HUES64 (cell line): Measurements from ENCODE around the gene MALAT1.

Experiments
- H3K27ac ChIP-seq: 2 replicates; pipeline ENCODE4 v1.7.0; 2013; ENCODE audit warnings: low read depth, low read length, inconsistent platforms
- H3K27me3 ChIP-seq: 2 replicates; pipeline ENCODE4 v1.6.1; 2013; ENCODE audit warnings: mild to moderate bottlenecking, low read length; ENCODE audit not compliant: insufficient read depth
- H3K36me3 ChIP-seq: 2 replicates; pipeline ENCODE4 v1.6.1; 2013; ENCODE audit warnings: mild to moderate bottlenecking, low read length; ENCODE audit not compliant: insufficient read depth
- H3K4me1 ChIP-seq: 2 replicates; pipeline ENCODE4 v1.6.1; 2013; ENCODE audit warnings: mild to moderate bottlenecking, low read length, moderate library complexity; ENCODE audit not compliant: insufficient read depth
- H3K4me3 ChIP-seq: 2 replicates; pipeline ENCODE4 v1.5.1; 2013; ENCODE audit warnings: mild to moderate bottlenecking, low read length, moderate library complexity
- H3K9ac ChIP-seq: 2 replicates; pipeline ENCODE4 v1.6.1; 2013; ENCODE audit warnings: mild to moderate bottlenecking, low read depth, low read length
- H3K9me3 ChIP-seq: 2 replicates; pipeline ENCODE4 v1.6.1; 2013; ENCODE audit warnings: low read depth, low read length; ENCODE audit not compliant: insufficient read depth
- WGBS: fragments of 150-250, 120-280 bp; methylation state at CpG from one replicate; pipeline ENCODE4 v1.1.7; 2013; ENCODE audit warnings: missing lambda C conversion rate; 5-methylcytosine and 5-hydroxymethylcytosine counted together

MALAT1 gene

DNA sequence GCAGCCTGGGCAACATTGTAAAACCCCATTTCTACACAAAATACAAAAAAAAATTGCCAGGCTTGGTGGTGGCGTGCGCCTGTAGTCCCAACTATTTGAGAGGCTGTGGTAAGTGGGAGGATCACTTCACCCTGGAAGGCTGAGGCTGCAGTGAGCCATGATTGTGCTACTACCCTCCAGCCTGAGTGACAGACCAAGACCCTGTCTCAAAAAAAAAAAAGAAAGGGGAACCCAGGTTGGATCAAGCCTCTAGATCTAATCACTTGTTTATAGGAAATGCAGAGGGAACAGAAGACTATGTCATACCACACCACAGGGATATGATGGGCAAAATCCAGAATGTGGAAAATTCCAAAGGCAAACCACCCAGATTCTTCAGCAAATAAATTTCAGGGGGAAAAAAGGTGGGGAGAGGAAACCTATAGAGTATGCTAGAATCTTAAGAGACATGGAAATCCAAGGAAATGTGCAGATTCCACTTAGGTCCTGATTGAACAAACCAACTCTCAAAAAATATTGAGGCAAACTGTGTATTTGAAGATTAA, 16.5 kb upstream of the MALAT1 start:
- Histone ChIP-seq H3K9me3 (no peaks in the 10 kb centered on the region), H3K27me3 (no peaks in the 10 kb centered on the region), H3K27ac (no peak overlapping the region), H3K4me3 (no peak overlapping the region), H3K9ac (no peak overlapping the region), H3K4me1 (peaks cover 43% of the 10 kb centered on the region), H3K36me3 (no peaks in the 10 kb centered on the region)
- WGBS = 100% methylated on average over 2 of the region's 2 CpGs

DNA sequence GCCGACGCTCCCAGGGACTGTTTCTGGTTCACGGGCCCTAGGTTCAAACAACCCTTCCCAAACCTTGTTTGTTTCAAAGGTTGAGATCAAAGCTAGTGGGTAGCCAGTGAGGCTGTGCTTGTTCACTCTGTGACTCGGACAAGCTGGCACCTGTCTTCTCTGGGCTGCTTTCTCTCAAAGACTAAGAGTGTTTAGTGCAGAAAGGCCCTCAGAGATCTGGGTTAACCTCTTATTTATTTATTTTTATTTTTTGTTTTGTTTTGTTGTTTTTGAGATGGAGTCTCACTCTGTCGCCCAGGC, 13.0 kb upstream of the MALAT1 start:
- 60% methylated on average over 5 of the region's 5 CpGs for WGBS
- Histone ChIP-seq H3K27me3 (no peaks in the 10 kb centered on the region), H3K4me3 (peak overlapping the region; percentile 7; the same call in 1 of the 2 replicates), H3K4me1 (peaks cover 47% of the 10 kb centered on the region), H3K27ac (peak overlapping the region; percentile 71; the same call in 1 of the 2 replicates), H3K9ac (no peak overlapping the region; the same call in 1 of the 2 replicates), H3K9me3 (no peaks in the 10 kb centered on the region), H3K36me3 (no peaks in the 10 kb centered on the region)

DNA sequence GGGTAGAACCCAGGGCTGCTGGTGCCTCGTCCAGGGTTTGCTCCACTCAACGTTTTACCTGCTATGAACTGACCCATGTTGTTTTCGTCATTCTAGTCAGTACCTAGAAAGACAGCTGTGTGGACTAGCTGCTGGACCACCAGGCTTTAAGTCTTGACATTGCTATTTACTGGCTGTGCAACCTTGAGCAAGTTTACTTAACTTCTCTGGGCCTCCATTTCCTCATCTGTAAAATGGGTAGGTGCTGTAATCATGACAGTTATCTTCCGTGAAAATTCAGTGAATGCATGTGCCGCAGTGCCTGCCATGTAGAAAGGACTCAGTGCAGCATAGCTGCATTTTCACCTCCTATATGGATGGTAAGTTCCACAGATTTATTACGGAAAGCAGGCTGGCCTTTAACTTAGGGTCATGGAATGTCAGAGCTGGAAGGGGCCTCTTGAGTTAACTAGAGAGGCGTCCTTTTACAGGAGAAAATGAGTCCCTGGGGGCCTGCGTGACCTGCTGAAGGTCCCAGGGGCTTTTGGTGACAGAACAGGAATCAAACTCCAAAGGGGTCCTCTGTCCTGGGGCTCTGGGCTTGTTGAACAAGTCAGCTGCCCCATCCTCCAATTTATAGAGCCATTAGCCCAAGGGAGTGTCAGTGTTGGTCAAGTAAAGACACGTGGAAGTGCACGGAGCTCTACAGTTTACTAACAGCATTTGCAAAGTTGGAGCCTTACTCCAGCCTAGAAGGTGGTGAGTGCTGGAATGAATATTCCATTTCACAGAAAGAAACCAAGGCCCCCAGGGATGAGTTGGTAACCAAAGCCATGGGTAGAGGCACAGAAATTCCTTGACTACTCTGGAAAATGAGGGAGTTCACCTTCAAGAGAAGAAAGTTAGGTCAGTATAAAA, 12.0 kb upstream of the MALAT1 start:
- no peaks in the 10 kb centered on the region for H3K27me3 ChIP-seq
- H3K27ac ChIP-seq = peak overlapping the region; percentile 85
- H3K4me1 ChIP-seq = peaks cover 56% of the 10 kb centered on the region
- H3K9ac ChIP-seq = peak overlapping the region; percentile 2; the same call in 1 of the 2 replicates
- no peaks in the 10 kb centered on the region for H3K9me3 ChIP-seq
- no peaks in the 10 kb centered on the region for H3K36me3 ChIP-seq
- no peak overlapping the region; the same call in 1 of the 2 replicates for H3K4me3 ChIP-seq
- 87% methylated on average over 10 of the region's 10 CpGs for WGBS

DNA sequence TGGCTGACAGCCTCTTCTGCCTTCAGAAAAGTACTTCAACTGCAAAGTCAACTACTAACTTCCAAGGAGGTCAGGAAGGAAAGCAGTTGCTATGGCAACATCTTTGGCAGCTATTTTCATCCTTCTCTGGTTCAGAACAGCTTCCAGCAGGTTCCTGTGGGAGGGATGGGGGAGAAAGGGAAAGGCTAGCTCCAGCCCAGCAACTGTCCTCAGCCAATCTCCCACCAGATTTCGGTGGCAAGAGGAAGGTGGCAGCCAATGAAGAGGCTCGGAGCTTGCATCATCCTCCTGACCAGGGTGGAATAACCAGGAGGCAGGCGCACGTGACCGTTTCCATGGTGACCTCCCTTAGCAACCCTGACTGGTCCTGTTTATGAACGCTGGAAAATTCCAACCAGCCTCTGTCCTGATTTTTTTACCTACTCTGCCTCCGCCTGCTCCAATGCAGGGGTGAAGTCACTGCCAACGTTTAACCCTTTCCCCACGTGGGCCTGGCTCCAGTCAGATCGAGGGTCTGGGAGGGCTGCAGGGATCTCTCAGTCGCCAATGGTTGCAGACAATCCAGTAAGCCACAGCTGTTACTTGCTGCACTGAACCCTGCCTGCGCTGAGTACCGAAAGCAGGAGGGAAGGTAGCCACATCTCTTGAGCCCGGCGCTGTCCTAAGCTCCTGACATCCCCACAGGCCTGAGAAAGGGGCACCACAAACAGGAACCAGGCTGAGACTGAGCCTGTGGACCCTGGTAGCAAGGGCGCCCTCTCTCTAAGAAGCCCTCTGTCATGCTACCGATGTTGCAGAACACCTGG, 11.2 kb upstream of the MALAT1 start:
- 5% methylated on average over 17 of the region's 17 CpGs for WGBS

DNA sequence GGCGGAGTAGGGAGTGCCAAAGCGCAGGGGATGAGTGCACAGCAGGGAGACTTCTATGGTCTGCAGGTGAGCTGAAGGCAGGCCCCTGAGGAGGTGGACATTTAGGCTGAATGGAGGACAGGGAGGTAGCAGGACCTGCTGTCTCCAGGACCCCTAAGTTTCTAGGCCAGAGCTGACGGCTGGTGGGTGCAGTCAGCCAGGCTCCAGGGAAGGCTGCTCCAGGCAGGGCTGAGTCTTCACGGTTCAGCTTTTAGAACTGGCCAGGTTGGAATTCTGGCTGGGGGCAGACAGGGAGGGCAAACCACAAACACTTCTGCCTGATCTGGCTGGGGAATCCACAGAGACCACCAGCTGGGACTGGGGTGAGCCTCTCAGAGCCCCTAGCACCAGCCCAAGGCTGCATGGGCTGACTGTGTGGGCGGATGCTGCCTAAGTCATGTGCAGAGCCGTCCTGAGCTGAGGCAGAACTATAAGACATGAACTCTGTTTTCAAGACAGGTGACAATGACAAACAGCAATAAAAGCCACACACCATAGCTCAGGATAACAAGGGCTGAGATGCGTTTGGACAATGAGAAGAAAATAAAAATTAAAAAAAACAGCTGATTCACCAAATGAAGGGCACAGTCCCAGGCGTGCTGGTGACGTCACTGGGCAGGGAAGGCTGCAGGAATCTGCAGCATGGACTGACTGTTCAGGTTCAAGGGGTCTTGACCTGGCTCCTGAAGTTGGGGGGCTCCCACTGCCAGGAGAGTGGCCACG, 10.4 kb upstream of the MALAT1 start:
- Histone ChIP-seq H3K4me1 (peaks cover 72% of the 10 kb centered on the region), H3K27me3 (no peaks in the 10 kb centered on the region), H3K9me3 (no peaks in the 10 kb centered on the region), H3K9ac (peak overlapping the region; percentile 63), H3K27ac (peak overlapping the region; percentile 92), H3K4me3 (peak overlapping the region; percentile 35), H3K36me3 (no peaks in the 10 kb centered on the region)
- 58% methylated on average over 10 of the region's 10 CpGs for WGBS

More for the DNA sequence above, 11.2 kb upstream of the MALAT1 start:
- Histone ChIP-seq H3K36me3 (no peaks in the 10 kb centered on the region), H3K9me3 (no peaks in the 10 kb centered on the region), H3K4me1 (peaks cover 64% of the 10 kb centered on the region), H3K4me3 (peak overlapping the region; percentile 35), H3K9ac (peak overlapping the region; percentile 63), H3K27ac (peak overlapping the region; percentile 92), H3K27me3 (no peaks in the 10 kb centered on the region)

DNA sequence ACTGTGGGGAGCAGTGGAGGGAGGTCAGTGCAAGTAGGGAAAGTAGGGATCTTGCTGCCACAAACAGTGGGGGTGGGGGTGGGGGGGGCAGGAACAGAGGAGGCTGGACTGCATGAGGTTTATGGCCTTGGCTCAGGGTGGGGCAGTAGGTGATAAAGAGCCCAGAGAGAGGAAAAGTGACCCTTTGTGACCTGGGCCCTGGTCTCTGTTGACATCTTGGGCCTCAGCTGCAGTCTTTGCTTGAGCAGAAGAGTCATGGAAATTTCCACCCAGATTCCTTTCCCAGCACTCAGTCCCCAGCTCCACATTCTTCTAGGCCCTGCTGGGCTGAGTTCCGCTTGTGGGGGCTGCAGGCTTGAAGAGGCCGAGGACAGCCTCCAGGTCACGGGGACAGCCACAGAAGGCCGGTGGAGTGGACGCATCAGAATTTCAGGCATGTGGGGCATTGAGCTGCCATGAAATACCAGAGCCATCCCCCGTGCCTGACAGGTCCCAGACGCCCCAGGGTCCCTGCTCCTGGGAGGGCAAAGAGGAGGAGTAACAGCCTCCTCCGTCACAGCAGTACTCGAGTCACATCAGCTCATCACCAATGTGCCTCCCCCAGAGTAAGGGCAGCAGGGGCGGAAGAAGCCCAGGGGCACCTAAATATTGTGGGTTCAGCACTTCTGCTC, 9.7 kb upstream of the MALAT1 start:
- no peaks in the 10 kb centered on the region for H3K27me3 ChIP-seq
- peak overlapping the region; percentile 19; the same call in 1 of the 2 replicates for H3K9ac ChIP-seq
- H3K4me1 ChIP-seq = peaks cover 76% of the 10 kb centered on the region
- WGBS = 41% methylated on average over 10 of the region's 10 CpGs
- H3K4me3 ChIP-seq = no peak overlapping the region
- H3K9me3 ChIP-seq = no peaks in the 10 kb centered on the region
- no peaks in the 10 kb centered on the region for H3K36me3 ChIP-seq
- peak overlapping the region; percentile 92 for H3K27ac ChIP-seq

DNA sequence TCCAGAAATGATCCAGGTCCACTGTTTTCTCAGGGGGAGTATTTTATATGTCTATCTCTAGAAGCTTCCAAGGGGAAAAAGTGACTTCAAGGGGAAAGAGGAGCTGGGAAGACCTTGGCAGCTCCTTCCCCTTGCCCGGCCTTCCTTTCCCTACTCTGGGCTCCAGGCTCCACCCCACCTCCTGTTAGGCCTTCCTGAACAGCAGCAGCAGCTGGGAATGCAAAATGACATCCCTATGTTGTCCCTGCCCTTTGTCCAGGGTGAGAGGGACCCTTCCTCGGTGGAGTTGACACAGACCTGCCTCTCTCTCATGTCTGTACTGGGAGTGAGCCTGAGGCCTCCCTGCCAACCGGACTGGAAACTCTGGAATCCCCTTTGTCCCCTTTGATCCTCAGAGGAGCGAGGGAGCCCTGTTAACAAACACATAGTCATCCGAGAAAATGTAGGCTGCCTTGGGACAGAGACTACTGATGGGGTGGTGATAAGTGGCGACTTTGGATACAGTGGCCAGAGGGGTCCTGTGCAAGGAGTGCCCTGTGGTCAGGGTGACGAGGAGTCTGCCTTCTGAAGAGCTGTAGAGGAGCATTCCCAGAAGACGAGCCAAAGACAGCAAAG, 9.0 kb upstream of the MALAT1 start:
- peak overlapping the region; percentile 19; the same call in 1 of the 2 replicates for H3K9ac ChIP-seq
- peaks cover 77% of the 10 kb centered on the region for H3K4me1 ChIP-seq
- 65% methylated on average over 8 of the region's 8 CpGs for WGBS
- no peak overlapping the region for H3K4me3 ChIP-seq
- no peaks in the 10 kb centered on the region for H3K27me3 ChIP-seq
- peak overlapping the region; percentile 92 for H3K27ac ChIP-seq
- no peaks in the 10 kb centered on the region for H3K9me3 ChIP-seq
- H3K36me3 ChIP-seq = no peaks in the 10 kb centered on the region

DNA sequence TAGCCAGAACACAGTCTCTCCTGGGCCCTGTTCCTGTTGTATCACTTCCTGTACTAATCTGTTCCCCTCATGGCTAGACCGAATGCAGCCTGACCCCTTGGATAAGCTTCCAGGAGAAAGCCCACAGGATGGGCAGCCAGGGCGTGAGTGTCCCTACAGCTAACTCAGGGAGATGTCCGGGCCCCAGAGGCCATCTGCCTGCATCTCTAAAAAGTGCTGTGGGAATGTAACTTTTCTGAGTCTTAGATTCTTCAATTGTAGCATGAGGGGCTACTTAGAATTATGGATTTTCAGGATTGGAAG, 7.7 kb upstream of the MALAT1 start:
- no peak overlapping the region for H3K9ac ChIP-seq
- WGBS = 94% methylated on average over 3 of the region's 3 CpGs
- H3K36me3 ChIP-seq = no peaks in the 10 kb centered on the region
- no peaks in the 10 kb centered on the region for H3K27me3 ChIP-seq
- H3K4me3 ChIP-seq = no peak overlapping the region
- H3K27ac ChIP-seq = 0 out of 2 replicates have a peak overlapping the region, but pooled peaks have one; percentile 29
- no peaks in the 10 kb centered on the region for H3K9me3 ChIP-seq
- H3K4me1 ChIP-seq = peaks cover 70% of the 10 kb centered on the region

DNA sequence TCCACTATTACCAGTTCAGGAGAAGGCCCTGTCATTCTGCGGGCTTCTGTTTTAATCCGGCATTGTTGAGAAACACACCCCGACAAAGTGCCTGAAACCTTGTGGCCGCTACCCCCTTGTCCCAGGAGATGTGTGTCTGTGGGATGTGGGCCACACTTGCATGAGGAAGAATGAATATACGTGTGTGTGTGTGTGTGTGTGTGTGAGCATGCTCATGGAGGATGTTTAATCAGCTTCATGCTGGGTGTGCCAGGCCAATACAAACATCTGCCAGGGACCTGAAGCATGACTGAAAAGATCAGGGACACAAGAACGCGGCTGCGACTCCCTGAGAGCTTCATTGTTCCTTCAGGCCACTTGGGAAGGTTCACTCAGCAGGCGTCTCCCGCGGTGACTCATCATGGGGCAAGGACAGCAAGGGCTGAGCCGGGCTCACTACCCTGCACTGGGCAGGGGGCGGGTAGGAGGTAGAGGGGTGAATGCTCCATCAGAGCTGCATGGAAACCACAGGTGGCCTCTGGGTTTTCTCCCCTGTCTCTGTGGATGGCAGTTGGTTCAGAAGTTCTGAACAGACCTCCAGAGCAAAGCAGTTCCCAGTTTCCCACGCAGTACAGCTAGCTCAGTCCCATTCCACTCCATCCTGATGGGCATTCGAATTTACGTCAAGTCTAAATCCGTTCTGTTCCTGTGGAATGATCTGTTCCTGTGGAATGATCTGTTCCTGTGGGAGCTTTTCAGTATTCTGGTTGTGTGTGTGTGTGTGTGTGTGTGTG, 7.0 kb upstream of the MALAT1 start:
- H3K27ac ChIP-seq = peak overlapping the region; percentile 29; the same call in 1 of the 2 replicates
- H3K9ac ChIP-seq = no peak overlapping the region
- WGBS = 45% methylated on average over 17 of the region's 17 CpGs
- no peaks in the 10 kb centered on the region for H3K36me3 ChIP-seq
- H3K27me3 ChIP-seq = no peaks in the 10 kb centered on the region
- H3K9me3 ChIP-seq = no peaks in the 10 kb centered on the region
- H3K4me1 ChIP-seq = peaks cover 74% of the 10 kb centered on the region
- H3K4me3 ChIP-seq = no peak overlapping the region

DNA sequence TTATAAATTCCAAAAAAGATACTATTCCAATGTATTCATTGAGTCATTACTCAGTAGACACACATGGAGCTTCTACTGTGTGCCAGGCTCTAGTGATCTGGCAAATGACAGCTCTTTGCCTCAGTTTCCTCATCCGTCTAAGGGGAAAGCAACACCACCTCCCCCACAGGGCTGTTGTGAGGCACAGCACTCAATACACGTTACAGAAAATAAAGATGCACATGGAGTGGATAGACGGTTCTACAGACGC, 6.5 kb upstream of the MALAT1 start:
- H3K36me3 ChIP-seq = no peaks in the 10 kb centered on the region
- H3K4me3 ChIP-seq = no peak overlapping the region
- H3K4me1 ChIP-seq = peaks cover 73% of the 10 kb centered on the region
- H3K27me3 ChIP-seq = no peaks in the 10 kb centered on the region
- WGBS = 89% methylated on average over 4 of the region's 4 CpGs
- no peak overlapping the region; the same call in 1 of the 2 replicates for H3K27ac ChIP-seq
- no peak overlapping the region for H3K9ac ChIP-seq
- no peaks in the 10 kb centered on the region for H3K9me3 ChIP-seq
